Left ventricle myocardium inferior (tissue), 1 donor: ENCODE data around the gene TESK2. TPM values are rescaled to one million over a fixed set of nuclear protein-coding genes. Genes with fewer than 3 reads are reported as not detected.
"Not testable (repeated sequence)": the region's sequence is repeated elsewhere in the genome, so short reads cannot be mapped to it uniquely, and the experiment has no call there.

ENCODE experiments used
- DNase-seq: peaks from one replicate; pipeline ENCODE4 v3.0.0-alpha.2; 2020
- H3K27ac ChIP-seq: fragments of 200-600 bp; replicated peaks from 2 replicates; pipeline ENCODE4 v1.8.0; 2021
- H3K27me3 ChIP-seq: fragments of 200-600 bp; 2 replicates; pipeline ENCODE4 v1.8.0; 2021; ENCODE audit warnings: low read depth
- H3K36me3 ChIP-seq: fragments of 200-600 bp; 2 replicates; pipeline ENCODE4 v1.8.0; 2021
- H3K4me1 ChIP-seq: fragments of 200-600 bp; 2 replicates; pipeline ENCODE4 v1.8.0; 2021
- H3K4me3 ChIP-seq: fragments of 200-600 bp; 2 replicates; pipeline ENCODE4 v1.8.0; 2021; ENCODE audit warnings: mild to moderate bottlenecking, moderate library complexity
- H3K9me3 ChIP-seq: fragments of 200-600 bp; replicated peaks from 2 replicates; pipeline ENCODE4 v1.8.0; 2021
- CTCF ChIP-seq: fragments of 200-600 bp; IDR thresholded peaks from 2 replicates; pipeline ENCODE4 v1.8.0; 2021; ENCODE audit warnings: antibody characterized with exemption, mild to moderate bottlenecking, borderline replicate concordance
- intact Hi-C: fragments of 100-400 bp; cut with micrococcal nuclease; formaldehyde crosslinking; loops from one replicate; pipeline ENCODE4 v1.11.0; 2022
- total RNA-seq: library from RNA; stranded (reverse); fragmentation: NEBNext Ultra II Directional; extraction: Animal tissue kit (Norgen Biotek cat#: 25700); gene quantifications from one replicate; pipeline ENCODE4 v1.2.1, GENCODE V29; 2021
- donor health status: DM: no; HTN: yes; CAD: no; lungs with severe emphysema.

Gene TESK2
- total RNA-seq, 1 donor from 2014 or later: 1.4 TPM

GRCh38 chr1:45395051-45395450 lies 95.9 kb downstream of the TESK2 start:
- H3K4me3 ChIP-seq: no peak overlapping the region
- no peak overlapping the region for H3K27ac ChIP-seq
- TF ChIP-seq CTCF: no peak
- peaks cover 11% of the 10 kb centered on the region for H3K4me1 ChIP-seq
- no peaks in the 10 kb centered on the region for H3K9me3 ChIP-seq
- H3K36me3 ChIP-seq: no peaks in the 10 kb centered on the region
- DNase-seq: no peak
- no peaks in the 10 kb centered on the region for H3K27me3 ChIP-seq
- intact Hi-C loops: no loop called here

GRCh38 chr1:45394342-45394741 lies 96.6 kb downstream of the TESK2 start:
- Histone ChIP-seq H3K4me1 (peaks cover 11% of the 10 kb centered on the region), H3K4me3 (no peak overlapping the region), H3K27me3 (no peaks in the 10 kb centered on the region), H3K36me3 (no peaks in the 10 kb centered on the region), H3K9me3 (no peaks in the 10 kb centered on the region), H3K27ac (peak overlapping the region; percentile 40)
- no peak for DNase-seq
- intact Hi-C loops: no loop called here
- no peak for TF ChIP-seq CTCF

GRCh38 chr1:45393718-45394302 lies 97.2 kb downstream of the TESK2 start:
- TF ChIP-seq CTCF: no peak
- Histone ChIP-seq H3K27ac (peak overlapping the region; percentile 40), H3K4me1 (peaks cover 11% of the 10 kb centered on the region), H3K36me3 (no peaks in the 10 kb centered on the region), H3K27me3 (no peaks in the 10 kb centered on the region), H3K9me3 (no peaks in the 10 kb centered on the region), H3K4me3 (no peak overlapping the region)
- intact Hi-C loops: no loop called here
- DNase-seq: no peak

GRCh38 chr1:45386219-45386618 lies 104.7 kb downstream of the TESK2 start:
- no peak for DNase-seq
- H3K9me3 ChIP-seq: no peaks in the 10 kb centered on the region
- no peak overlapping the region for H3K4me3 ChIP-seq
- intact Hi-C loops: no loop called here
- H3K4me1 ChIP-seq: no peaks in the 10 kb centered on the region
- no peaks in the 10 kb centered on the region for H3K36me3 ChIP-seq
- TF ChIP-seq CTCF: no peak
- no peaks in the 10 kb centered on the region for H3K27me3 ChIP-seq
- no peak overlapping the region for H3K27ac ChIP-seq

GRCh38 chr1:45385302-45385701 lies 105.7 kb downstream of the TESK2 start:
- no peaks in the 10 kb centered on the region for H3K36me3 ChIP-seq
- no peaks in the 10 kb centered on the region for H3K27me3 ChIP-seq
- no peaks in the 10 kb centered on the region for H3K4me1 ChIP-seq
- intact Hi-C loops: no loop called here
- H3K4me3 ChIP-seq: no peak overlapping the region
- no peaks in the 10 kb centered on the region for H3K9me3 ChIP-seq
- no peak for DNase-seq
- H3K27ac ChIP-seq: no peak overlapping the region
- TF ChIP-seq CTCF: no peak

- H3K9me3 ChIP-seq, H3K36me3 ChIP-seq, H3K27ac ChIP-seq, H3K4me3 ChIP-seq, intact Hi-C loops, H3K27me3 ChIP-seq, DNase-seq, H3K4me1 ChIP-seq: not testable (repeated sequence)
Measured at GRCh38 chr1:45384213-45384612, 106.8 kb downstream of the TESK2 start.
